Transverse colon (tissue), 3 donors: ENCODE data around the gene SZT2.

Experiments used
- CTCF ChIP-seq, 5 experiments: fragments of 200-600 bp in 3 of 5; fragments of 450-650 bp in 2 of 5; sonication (generic) in 3 of 5; IDR thresholded peaks; 1 replicate in 2 of 5; 2 replicates in 3 of 5; pipeline ENCODE4 v1.5.1; 2016 to 2017; ENCODE audit warnings: antibody characterized with exemption in 5 of 5, inconsistent platforms in 3 of 5, mild to moderate bottlenecking in 2 of 5, moderate library complexity in 1 of 5
- POLR2A ChIP-seq: fragments of 450-650 bp; IDR thresholded peaks from one replicate; pipeline ENCODE4 v1.6.1; 2016; ENCODE audit warnings: antibody characterized with exemption, mild to moderate bottlenecking, moderate library complexity

GRCh38 chr1:43340559-43340958 is 49.1 kb upstream of the SZT2 start:
- TF ChIP-seq CTCF (IDR thresholded peaks at IDR 0.05) (no peak), POLR2A (no peak)
